Spleen (tissue), 7 donors: Measurements from ENCODE around the gene CHAD.

Experiments used
- POLR2A ChIP-seq, 3 donors: fragments of 450-650 bp; IDR thresholded peaks; one replicate each; pipeline ENCODE4 v1.5.1; 2017; ENCODE audit warnings: antibody characterized with exemption in 3 of 3, mild to moderate bottlenecking in 1 of 3
- POLR2AphosphoS5 ChIP-seq, 3 donors: sonication (generic); formaldehyde crosslinking; IDR thresholded peaks; one replicate each; pipeline ENCODE4 v1.5.1; 2017; ENCODE audit warnings: antibody characterized with exemption in 3 of 3
- TF ChIP-seq, protein P1 (sequence below), 11 experiments: fragments of 200-600 bp in 7 of 11; fragments of 450-650 bp in 4 of 11; sonication (generic) in 4 of 11; IDR thresholded peaks in 8 of 11; conservative IDR thresholded peaks in 3 of 11; 1 replicate in 7 of 11; 2 replicates in 4 of 11; pipeline versions ENCODE4 v1.4.0 to v1.8.0; 2016 to 2021; ENCODE audit warnings: antibody characterized with exemption in 11 of 11, inconsistent platforms in 4 of 11, mild to moderate bottlenecking in 1 of 11
- donor health status: DM: no; HTN: no; CAD: no; lungs with moderate emphysema.
- donor health status: DM: no; HTN: no; CAD: no.
- donor health status: DM: no; HTN: no; CAD: no.

DNA sequence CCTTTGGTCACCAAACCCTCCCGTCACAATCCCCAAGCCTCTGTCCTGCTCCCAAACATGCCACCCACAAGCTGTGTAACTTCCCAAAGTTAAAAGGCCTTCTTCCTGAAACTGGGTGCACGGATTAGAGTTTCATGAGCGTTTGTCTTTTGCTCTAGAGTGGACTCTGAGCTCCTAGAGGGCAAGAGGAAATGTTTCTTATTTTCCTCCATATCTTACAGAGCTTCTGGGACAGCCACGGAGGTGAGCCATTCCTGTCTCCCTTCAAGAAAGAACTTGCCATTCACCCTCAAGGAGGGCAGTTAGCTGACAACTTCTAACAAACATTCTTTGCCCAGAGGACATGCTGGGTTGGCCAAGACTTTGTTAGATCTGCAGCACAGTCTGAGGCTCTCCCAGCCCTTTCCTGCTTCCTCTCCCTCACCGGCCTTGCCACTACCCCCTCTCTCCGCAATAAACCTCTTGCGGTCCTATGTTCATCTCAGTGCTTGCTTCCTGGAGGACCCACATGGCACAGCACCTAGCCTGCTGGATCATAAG, 37.0 kb upstream of the CHAD start:
- TF ChIP-seq, protein P1, sequence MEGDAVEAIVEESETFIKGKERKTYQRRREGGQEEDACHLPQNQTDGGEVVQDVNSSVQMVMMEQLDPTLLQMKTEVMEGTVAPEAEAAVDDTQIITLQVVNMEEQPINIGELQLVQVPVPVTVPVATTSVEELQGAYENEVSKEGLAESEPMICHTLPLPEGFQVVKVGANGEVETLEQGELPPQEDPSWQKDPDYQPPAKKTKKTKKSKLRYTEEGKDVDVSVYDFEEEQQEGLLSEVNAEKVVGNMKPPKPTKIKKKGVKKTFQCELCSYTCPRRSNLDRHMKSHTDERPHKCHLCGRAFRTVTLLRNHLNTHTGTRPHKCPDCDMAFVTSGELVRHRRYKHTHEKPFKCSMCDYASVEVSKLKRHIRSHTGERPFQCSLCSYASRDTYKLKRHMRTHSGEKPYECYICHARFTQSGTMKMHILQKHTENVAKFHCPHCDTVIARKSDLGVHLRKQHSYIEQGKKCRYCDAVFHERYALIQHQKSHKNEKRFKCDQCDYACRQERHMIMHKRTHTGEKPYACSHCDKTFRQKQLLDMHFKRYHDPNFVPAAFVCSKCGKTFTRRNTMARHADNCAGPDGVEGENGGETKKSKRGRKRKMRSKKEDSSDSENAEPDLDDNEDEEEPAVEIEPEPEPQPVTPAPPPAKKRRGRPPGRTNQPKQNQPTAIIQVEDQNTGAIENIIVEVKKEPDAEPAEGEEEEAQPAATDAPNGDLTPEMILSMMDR (IDR thresholded peaks at IDR 0.05 in 8 of 11, conservative IDR thresholded peaks at IDR 0.05 in 3 of 11) = no peak
- no peak for TF ChIP-seq POLR2A (IDR thresholded peaks at IDR 0.05)
- no peak for TF ChIP-seq POLR2AphosphoS5 (IDR thresholded peaks at IDR 0.05)
